ELR (cell line): ENCODE measurements around the gene SCP2.

Source experiments
- DNase-seq: peaks from one replicate; pipeline ENCODE4 v3.0.0-alpha.2; 2015; ENCODE audit warnings: low read depth

The SCP2 gene

GRCh38 chr1:53038566-53038965 is 111.5 kb downstream of the SCP2 start:
- DNase-seq, result no peak

GRCh38 chr1:53043271-53043670 is 116.2 kb downstream of the SCP2 start:
- peak; percentile 24 for DNase-seq

- DNase-seq, result no peak
Observed at GRCh38 chr1:53044926-53045325, 117.8 kb downstream of the SCP2 start.

GRCh38 chr1:53046930-53047329 is 119.9 kb downstream of the SCP2 start:
- DNase-seq, result peak; percentile 64

- peak; percentile 80 for DNase-seq
Observed at GRCh38 chr1:53047737-53048736, 121.0 kb downstream of the SCP2 start.

- DNase-seq, result no peak
Observed at GRCh38 chr1:53048960-53049573, 122.0 kb downstream of the SCP2 start.

- no peak for DNase-seq
Observed at GRCh38 chr1:53049574-53049967, 122.5 kb downstream of the SCP2 start.

GRCh38 chr1:53050310-53050709 is 123.2 kb downstream of the SCP2 start:
- no peak for DNase-seq

- no peak for DNase-seq
Observed at GRCh38 chr1:53051676-53052075, 124.6 kb downstream of the SCP2 start.

GRCh38 chr1:53057127-53057526 is 130.1 kb downstream of the SCP2 start:
- no peak for DNase-seq

- DNase-seq, result peak; percentile 23
Observed at GRCh38 chr1:53060579-53060978, 133.5 kb downstream of the SCP2 start.

GRCh38 chr1:53061123-53061858 is 134.2 kb downstream of the SCP2 start:
- no peak for DNase-seq

GRCh38 chr1:53061859-53062707 is 135.0 kb downstream of the SCP2 start, which contains the start of gene PODN:
Gene PODN, plus strand, starts transcription at chr1:53062213. Its CDS starts 7,643 bp downstream, at chr1:53069856.
- DNase-seq, result peak; percentile 37

GRCh38 chr1:53062708-53063591 is 135.9 kb downstream of the SCP2 start:
- DNase-seq, result no peak

GRCh38 chr1:53063744-53064515 is 136.9 kb downstream of the SCP2 start:
- DNase-seq, result no peak

GRCh38 chr1:53065391-53065790 is 138.3 kb downstream of the SCP2 start:
- DNase-seq, result no peak

- DNase-seq, result no peak
Observed at GRCh38 chr1:53066488-53066887, 139.4 kb downstream of the SCP2 start.

GRCh38 chr1:53066891-53067738 is 140.0 kb downstream of the SCP2 start:
- no peak for DNase-seq

GRCh38 chr1:53067886-53068285 is 140.8 kb downstream of the SCP2 start:
- no peak for DNase-seq
